ENCODE results near the gene WNK1.
"Not testable (repeated sequence)": the region's sequence is repeated elsewhere in the genome, so short reads cannot be mapped to it uniquely, and the experiment has no call there.

Gene WNK1

DNA sequence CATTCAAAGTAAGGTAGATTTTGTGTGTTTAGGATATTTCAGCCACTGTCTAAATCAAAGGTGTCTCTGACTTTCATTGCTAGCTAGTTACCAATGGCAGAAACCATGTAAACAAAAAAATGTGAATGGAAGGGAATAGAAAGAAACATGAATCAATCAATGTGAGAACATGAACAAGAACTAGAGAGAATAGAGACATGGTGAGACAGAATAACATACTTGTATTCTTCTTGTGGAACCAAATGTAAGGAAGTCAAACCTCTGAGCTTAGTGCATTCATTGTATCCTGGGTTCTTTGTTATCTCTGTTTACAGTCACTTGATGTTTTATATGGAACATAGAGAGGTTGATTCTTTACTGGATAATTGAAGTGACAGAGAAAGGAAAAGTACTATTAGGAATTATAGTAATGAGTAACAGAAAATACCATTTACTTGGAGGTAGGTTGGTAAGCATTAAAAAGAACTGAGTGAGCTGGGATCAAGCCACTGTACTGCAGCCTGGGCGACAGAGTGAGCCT lies 2.6 kb upstream of the WNK1 start:
- DNase-seq: peak in 1 of 5 donors; percentile 23

DNA sequence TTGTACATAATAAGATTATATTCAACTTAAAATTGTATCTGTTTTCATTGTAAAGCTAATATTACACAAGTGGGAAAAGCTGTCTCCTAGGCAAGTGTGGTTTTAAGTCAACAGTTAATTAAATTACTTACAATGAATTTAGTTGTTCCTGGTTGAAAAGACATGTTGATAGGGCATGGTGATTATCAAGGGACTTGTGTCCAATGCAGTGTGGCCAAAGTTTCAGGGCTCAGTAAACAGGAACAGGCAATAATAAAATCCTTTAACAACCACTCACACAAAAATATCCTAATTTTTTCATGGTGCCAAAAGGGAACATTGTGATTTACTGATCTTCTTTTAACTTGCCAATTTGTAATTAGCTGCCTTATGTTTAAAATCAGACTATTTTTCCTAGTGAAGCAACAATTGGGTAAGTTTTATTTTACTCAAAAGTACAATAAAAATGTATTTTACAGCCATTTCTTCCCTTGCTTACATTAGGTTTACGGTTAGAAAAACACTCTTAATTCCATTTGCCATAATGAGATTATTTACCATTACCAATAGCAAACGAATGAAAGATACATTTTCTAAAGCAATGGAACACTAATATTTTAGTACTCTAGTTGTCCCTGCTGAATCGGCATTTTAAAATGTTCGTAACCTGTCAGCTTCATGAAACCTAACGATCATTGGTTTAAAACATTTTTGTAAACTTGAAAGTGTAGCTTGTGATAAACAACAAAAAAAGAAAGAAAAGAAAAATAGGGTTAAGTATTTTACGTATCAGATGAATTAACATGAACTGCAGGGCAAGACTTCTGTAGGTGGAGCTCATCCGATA lies 1.8 kb upstream of the WNK1 start:
- DNase-seq: no peak

DNA sequence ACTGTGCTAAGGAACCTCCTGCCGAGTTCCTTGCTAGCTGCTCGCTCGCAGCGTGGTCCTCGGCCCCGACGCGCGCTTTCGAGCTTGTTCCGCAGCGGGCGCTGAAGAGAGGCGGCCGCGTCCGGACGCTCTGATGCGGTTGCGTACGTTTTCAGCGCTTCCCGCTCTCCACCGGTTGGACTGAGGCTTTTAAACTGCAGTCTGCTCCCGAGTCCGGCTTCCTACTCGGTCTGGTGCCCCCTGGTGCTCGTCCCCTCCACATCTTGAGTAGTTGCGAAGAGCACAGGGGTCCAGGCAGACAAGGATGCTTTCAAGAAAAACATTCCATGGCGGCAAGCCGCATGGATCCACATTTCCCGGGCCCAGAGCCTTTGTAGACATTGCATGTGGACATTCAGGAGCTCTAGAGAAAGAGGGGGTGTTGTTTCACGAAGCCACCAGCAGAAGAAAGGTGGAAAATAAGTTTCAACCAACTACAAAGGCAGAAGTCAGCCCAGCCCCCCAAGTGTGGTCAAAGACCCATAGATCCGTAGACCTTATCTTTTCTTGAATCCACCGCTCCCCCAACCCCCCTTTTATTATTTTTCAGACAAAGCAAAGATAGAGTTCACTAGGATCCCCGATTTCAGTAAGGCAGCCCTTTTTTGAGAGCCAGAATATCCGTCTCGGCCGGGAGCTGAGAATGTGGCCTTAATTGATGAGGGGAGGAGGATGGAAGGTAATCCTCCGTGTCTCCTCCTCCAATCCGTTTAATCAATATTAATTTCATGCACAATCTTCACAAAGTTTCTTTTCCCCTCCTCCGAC lies 984 bp upstream of the WNK1 start:
- peak; percentile 59 to 98 (median 70) for DNase-seq

DNA sequence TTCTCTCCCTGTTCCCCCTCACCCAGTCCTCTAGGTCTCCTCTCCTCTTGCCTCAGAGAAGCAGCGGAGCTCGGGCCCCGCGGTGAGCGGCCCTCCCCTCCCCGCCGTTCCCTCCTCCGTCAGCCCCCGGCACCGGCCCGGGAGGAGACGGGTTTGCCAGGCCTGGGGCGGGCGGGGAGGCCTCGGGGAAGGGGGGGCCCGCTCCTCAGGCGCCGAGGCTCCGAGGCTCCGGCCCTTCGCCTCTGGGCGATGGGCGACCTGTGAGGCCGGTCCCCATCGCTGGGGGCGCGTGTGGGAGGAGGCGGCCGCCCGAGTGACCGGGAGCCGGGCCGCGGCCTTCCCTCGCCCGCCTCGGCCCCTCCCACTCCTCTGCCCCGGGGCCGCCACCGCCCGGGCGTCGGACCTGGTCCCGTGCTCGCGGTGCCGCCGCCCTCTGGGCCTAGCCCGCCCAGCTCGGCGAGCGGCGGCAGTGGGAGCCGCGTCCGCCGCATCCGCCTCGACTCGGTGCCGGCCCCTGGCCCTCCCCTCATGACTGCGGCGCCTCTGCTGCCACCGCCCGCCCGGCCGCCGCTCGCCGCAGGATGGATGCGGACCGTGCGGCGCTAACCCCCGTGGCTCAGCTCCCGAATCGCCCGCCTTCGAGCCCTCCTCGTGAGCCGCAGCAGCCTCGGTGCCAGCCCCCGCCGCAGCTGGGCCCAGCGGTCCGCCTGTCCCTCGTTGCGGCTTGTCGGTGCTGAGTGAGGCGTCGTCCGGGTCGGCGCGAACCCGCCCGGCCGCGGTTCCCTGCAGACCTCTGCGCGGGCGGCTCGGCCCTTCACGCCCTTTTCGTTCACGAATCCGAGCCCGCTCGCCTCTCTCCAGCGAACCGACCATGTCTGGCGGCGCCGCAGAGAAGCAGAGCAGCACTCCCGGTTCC lies 574 bp downstream of the WNK1 start:
- DNase-seq: peak; percentile 18 to 67 (median 35)

DNA sequence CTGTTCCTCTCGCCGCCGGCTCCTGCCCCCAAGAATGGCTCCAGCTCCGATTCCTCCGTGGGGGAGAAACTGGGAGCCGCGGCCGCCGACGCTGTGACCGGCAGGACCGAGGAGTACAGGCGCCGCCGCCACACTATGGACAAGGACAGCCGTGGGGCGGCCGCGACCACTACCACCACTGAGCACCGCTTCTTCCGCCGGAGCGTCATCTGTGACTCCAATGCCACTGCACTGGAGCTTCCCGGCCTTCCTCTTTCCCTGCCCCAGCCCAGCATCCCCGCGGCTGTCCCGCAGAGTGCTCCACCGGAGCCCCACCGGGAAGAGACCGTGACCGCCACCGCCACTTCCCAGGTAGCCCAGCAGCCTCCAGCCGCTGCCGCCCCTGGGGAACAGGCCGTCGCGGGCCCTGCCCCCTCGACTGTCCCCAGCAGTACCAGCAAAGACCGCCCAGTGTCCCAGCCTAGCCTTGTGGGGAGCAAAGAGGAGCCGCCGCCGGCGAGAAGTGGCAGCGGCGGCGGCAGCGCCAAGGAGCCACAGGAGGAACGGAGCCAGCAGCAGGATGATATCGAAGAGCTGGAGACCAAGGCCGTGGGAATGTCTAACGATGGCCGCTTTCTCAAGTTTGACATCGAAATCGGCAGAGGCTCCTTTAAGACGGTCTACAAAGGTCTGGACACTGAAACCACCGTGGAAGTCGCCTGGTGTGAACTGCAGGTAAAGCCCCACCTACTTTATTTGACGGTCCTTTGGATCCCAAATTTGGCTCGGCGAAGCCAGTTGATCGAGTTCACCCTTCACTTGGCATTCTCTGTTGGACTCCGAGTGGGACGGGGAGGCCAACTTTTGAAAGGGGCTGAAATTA lies 1.5 kb downstream of the WNK1 start:
- peak; percentile 23 to 56 (median 40) for DNase-seq

DNA sequence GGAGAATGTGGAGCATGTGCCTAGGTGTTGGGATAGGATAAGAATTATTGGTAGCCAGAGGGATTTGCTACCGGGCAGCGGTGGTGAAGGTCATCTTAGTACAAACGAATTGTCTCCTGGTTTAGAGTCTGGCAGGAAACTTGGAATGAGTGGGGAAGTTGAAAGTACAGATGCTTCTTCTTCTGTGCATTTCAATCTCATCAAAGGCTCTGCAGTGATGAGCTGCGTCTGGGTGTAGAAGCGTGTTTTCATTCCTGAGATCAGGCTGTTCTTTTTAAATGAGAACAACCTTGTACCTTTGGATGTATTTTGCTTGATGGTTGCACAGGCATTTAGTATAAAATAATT lies 2.1 kb downstream of the WNK1 start:
- DNase-seq: peak in 1 of 5 donors; percentile 19

DNA sequence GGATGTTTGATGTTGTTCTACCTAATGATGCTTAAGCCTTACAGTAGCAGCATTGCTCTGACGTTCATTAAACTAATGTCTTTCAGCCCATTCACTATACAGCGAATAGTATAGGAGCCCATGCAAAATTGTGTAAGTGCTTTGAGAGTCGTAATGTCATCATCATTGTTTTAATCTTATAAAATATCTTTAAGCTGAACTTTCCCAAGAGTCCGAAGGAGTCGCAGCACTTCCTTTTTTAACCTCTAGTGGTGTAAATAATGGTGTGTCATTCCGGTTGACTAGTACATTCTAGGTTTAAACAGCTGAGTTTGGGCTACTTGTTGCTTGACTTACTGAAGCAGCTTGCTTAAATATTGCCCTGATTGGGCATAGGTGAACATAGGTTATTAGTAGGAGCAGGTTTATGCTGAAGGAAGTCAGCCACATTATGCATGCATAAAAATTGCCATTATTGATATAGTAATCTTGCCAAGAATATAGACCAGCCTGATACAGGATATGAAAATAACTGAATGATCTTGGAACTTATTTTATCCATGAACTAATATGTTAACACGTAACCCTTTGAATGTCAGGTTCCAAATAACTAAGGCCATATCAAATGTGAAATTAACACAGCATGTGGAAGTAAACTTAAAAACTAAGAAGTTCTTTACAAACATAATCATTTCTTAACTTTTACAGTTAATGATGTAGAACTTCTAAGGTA lies 2.6 kb downstream of the WNK1 start:
- DNase-seq: peak in 2 of 5 donors; percentile 19 to 71

DNA sequence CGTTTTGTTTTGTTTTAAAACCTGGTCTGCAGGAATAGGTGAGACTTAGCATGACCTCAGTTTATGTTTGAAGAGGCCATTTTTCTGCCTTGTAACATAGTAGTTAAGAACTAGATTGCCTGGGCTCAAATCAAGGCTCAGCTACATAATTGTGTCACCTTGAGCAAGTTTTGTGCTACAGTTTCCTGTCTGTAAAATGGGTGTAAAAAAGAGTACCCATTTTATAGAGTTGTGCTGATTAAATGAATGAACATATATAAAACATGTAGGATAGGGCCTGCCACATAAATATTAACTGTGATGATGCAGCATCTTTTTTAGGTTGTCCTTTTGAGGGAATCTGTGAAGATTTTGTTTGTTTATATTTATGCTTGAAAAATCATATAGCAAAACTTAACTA lies 7.2 kb downstream of the WNK1 start:
- peak in 1 of 5 donors; percentile 25 for DNase-seq

DNA sequence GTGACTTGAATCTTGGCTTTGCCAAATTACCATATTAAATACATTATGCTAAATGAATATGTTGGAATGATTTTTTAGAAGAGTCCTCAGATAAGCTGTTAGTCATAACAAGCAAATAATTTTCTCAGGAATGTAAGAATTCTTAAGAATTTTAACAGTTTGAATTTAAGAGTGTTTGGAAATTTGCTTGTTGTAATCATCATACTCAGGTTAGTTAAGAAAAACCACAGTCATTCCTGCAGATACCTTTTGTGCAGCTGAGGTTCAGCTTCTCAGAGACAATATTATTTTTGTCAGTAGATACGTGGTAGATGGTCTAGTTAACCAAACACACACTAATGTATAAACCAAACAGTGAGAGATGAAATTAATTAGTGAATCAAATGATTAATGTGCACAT lies 8.9 kb downstream of the WNK1 start:
- no peak for DNase-seq

DNA sequence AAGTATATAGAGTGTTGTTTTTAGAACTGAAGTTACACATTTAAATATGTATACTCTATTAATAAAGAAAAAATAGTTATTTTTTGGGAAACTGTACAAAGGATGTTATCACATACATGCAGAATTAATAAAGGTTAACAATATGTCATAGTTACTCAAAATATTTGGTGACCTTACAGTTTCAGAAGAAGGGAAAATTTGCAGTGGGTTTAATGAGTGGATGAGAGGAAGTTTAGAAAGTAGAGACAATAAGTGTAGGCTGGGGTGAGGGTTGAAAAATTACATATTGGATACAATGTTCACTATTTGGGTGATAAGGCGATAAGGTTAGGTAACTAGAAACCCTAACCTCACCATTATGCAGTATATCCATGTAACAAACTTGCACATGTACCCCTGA lies 13.5 kb downstream of the WNK1 start:
- no peak for DNase-seq

DNA sequence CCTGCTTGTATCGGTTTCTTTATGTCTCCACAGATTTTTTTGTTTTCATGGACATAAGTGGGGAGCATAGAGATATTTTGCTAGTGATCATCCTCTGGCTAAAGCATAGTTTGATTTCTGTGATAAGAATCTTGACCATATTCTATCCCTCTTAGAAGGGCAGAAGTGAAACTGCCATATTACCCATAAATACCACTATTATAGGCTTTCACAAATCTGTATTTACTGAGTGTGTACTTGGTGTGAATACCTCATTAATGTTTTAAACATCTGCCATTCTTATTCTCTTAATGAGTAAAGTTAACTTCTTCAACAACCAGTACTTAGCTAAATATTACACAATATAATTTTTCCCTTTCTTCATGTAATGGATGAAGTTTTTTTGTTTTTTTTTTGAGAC lies 16.1 kb downstream of the WNK1 start:
- DNase-seq: no peak

DNA sequence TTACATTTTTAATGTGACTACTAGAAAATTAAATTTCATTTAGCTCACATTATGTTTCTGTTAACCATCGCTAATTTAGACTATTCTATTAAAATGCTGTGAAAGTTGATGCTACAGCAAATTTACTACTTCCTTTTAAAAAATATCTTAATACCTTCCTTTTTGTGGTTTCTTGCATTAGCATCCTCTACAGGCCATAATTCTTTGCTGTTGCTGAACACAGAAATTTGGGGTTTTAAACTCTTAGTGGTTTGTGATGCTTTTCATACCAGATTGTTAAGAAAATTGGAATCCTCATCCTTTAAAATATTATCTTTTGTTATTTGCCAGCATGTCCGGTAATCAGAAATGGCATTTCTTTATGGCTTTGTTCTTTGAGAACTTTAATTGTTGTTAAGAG lies 18.1 kb downstream of the WNK1 start:
- no peak for DNase-seq

DNA sequence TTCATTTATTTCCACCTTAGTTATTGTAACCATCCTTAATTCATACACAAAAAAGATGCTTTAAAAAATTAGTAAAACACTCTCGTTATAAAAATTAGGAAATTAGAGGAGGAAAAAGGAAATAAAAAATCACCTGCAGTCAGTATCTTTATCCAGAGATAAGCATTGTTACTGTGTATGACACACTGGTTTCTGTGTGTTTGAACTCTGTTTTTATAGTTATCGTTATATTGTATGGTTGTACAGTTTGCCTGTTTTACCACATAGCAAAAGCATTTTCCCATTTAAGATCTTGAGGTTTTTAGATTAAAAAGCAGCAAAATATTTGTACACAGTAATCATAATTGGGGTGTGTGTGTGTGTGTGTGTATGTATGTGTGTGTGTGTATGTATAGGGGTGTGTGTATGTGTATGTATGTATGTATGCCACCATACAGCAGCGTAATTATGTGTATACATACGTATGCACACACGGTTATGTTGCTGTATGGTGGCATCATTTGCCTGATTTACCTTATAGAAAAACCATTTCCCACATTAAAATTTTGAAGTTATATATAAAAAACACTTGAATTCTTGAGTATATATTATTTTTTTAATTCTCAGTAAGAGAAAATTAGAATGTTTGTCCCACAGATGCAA lies 19.8 kb downstream of the WNK1 start:
- DNase-seq: no peak

DNA sequence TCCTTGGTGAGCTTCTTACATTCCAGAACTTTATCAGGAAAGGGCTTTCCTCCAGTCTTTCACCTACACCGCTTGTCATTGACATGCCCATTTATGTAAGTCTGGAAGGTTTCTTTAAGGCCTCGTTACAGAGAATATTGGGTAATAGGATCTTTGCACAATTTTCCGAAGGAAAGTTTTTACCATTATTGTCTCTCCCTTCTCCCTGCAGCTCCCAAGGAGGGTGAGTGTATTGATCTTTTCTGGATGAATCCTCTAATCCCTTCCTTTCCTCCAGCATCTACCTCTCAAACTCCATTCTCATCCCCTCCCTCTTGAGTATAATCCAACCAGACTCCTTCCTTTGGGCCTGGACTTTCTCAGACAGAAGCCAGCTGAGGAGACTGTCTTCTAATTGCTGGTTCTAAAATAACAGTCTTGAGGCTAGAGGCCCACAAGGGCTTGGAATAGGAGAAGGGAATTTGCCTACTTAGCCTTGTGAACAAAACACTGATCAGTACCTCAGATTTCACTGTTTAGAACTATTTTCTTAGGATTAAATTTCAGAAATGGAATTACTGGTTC lies 21.8 kb downstream of the WNK1 start:
- no peak for DNase-seq

DNA sequence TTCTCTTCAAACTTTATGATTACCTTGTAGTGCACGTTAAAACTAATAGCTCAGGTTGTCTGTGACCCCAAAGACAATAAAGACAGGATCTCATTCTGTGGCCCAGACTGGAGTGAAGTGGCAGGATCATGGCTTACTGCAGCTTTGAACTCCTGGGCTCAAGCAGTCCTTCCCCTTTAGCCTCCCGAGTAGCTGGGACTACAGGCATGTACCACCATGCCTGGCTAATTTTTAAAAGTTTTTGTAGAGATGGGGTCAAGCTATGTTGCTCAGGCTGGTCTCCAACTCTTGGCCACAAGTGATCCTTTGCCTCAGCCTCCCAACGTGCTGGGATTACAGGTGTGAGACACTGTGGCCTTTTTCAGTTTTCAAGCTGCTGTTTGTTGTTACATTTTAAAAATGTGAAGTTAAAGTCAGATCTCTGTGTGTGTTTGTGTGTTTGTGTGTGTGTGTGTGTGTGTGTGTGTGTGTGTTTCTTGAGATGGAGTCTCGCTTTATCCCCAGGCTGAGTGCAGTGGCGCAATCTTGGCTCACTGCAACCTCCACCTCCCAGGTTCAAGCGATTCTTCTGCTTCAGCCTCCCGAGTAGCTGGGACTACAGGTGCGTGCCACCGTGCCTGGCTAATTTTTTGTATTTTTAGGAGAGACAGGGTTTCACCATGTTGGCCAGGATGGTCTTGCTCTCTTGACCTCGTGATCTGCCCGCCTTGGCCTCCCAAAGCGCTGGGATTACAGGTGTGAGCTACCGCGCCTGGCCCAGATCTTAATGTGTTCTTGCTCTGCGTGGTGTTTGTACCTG lies 23.8 kb downstream of the WNK1 start:
- DNase-seq: not testable (repeated sequence)

DNA sequence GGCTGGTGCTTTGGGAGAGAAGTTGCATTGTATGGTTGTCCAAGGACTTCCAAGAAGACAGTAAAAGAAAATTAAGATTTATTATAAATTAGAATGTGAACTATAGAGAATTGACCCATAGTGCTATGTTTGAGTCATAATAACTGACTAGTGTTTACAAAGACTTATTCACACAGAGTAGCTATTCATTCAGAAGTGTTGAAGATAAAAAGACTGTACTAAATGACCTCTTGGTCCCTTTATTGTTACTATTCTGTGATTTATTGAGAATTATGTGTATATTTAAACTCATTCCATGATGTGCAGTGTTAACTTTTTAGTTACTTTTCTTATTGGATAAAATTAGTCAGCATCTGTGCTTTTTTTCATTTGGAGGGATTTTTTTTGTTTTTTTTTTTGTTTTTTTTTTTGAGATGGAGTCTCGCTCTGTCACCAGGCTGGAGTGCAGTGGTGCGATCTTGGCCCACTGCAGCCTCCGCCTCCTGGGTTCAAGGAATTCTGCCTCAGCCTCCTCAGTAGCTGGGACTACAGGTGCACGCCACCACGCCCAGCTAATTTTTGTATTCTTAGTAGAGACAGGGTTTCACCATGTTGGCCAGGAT lies 24.5 kb downstream of the WNK1 start:
- not testable (repeated sequence) for DNase-seq

DNA sequence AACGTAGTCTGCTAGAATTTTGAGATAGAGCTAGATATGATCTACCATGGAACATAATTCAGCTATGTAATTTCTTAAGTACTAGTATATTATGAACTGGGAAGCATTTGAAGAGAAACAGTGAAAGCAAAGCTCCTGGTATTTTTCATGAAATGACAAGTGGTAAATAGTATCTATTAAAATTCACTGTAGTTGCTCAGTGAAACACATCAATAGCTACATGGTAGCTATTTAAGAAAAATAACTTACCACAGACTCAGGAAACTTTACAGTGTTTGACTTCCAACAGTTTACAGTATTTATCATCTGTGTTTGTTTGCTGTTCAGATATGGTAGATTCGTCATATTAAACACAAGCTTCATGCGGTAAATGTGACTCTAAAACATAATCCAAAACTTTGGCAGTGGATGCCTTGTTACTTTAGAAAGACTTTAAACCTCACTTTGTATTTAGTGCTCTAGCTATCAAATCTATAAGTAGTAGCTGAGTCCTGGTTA lies 25.2 kb downstream of the WNK1 start:
- no peak for DNase-seq

DNA sequence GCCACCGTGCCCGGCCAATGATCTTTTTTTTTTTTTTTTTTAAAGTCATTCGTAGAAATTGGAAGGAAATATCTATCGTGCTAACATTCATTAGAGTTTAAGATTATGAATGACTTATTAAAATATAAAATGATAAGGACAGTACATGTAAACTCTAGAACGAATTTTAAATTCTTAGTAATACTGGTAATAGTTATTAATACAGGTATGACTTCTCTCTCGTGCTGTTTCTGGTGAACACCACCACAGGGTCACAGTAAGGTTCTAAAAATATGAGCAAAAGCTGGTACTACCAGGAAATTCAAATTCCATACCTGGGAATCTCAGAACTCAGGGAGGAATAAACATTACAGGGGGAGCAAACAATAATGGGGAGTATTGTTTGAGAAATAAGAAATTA lies 26.2 kb downstream of the WNK1 start:
- DNase-seq: no peak
